Stimulated activated CD8-positive, alpha-beta memory T cell treated with anti-CD3 and anti-CD28 coated beads, Interleukin-4, amount 100 ng/mL, for 4 hours (primary cell): ENCODE results near the gene STOML1.
A peak's percentile ranks its signal among the peaks of the same experiment; 100 is the strongest.

Experiments used
- DNase-seq, 2 donors: peaks; one replicate each; pipeline ENCODE4 v3.0.0-alpha.2; 2020; ENCODE audit warnings: low read depth in 2 of 2, low spot score in 1 of 2

Gene STOML1, protein sequence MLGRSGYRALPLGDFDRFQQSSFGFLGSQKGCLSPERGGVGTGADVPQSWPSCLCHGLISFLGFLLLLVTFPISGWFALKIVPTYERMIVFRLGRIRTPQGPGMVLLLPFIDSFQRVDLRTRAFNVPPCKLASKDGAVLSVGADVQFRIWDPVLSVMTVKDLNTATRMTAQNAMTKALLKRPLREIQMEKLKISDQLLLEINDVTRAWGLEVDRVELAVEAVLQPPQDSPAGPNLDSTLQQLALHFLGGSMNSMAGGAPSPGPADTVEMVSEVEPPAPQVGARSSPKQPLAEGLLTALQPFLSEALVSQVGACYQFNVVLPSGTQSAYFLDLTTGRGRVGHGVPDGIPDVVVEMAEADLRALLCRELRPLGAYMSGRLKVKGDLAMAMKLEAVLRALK

DNA sequence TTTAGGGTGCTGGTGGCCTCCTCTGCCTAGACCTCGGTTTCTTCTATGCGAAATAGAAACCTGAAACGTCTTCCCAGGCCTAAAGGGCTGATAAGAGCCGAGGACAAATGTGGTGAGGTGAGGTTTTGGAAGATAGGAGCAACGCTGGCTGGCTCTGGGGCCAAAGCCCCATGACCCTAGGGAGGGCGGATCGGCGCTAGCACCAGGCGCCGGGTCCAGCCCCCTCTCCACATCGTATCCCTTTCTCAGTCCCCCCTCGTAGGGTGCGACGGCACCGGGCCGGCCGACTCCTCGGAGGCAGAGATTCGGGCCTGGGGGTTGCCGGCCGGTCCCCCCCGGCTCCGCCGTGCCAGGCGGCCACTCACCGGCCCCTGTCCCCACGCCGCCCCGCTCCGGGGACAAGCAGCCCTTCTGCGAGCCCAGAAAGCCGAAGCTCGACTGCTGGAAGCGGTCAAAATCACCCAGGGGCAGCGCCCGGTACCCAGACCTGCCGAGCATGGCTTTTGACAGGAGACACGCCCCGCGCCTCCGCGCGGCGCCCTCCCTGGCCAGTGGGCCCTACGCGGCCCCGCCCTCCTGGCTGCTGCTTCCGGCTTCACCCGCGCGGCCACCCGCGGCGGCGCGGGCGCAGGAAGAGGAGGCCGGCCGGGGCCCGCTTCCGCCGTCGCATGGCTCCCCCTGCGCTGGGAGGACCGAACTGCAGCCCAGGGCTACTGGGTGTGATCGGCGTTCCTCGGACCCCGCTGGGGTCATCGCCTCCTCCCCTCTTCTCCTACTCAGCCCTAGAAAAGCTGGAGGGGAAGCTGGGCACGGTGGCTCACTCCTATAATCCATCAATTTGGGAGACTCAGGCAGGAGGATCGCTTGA is at the start of gene STOML1:
Gene STOML1, minus strand, starts transcription at position 570 of the 868 bp plus-strand sequence. Its CDS starts 72 bp downstream, at position 498.
- DNase-seq: peak; percentile 85 to 92

DNA sequence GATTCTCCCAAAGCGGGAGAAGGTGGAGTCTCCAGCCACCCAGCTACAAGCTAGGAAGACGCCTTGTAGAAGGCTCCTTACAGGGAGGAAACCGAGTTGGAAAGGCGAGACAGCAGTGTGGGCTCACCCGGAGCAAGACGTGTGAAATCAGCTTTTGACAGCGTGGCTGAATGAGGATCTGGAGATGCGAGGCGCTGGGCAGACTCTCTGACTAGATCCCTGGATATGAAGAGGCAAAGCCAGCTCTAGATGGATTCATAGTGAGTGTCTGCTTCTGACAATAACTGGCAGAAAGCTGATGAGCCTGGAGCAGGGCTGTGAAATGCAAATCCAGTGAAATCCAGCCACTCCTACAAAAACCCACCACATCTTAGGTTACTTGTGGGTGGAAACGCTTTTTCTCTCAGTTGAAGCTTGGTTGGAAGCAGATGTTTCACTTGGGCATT is 49.2 kb upstream of the STOML1 start:
- no peak for DNase-seq

DNA sequence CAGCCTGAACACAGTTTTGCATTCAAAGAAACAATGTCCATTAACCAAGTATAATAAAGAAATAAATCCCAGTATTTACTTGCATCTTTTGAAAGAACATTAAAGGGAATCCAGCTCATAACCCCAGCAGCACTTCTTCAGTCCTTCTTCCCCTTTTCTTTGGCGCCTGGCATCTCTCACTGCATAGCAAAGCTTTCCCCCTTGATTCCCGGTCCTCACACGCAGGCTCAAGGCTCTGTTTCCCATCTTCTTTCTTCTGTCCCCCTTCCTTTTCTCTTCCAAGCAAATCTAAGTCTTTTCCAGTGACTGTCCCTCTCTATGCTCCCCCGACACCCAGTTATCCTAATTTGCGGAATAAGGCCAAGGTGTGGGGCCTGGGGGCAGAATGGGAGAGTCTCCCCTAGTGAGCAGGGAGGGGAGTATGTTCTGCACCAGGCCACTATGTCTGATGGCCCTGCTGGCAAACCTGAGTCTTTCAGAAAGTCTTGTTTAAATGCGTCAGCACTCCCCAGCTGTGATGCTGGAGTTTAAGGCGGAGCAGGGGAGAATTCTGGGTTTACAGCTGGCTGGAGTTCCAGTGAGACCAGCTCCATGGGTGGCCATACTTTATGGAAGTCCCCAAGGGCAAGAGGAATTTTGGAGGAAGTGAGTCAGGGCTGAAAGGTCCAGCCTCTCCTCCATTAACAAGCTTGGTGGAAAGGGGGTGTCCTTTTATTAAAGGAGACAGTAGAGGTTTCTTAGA is 48.2 kb upstream of the STOML1 start:
- no peak for DNase-seq

DNA sequence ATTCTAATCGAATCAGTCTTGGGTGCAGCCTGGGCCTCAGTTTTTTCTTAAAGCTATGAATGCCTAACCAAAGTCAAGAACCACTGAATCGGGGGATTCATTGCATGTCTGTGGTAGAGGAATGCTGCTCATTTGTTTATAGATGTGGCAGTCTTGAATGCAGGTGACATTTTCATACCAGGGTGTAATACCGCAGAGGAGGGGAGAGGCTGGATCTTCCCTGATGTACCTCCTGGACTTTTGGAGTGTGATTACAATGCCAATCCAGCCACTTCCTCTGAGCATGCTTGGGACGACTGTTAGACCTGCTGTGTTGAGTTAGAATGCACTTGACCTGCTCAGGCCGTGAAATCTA is 47.5 kb upstream of the STOML1 start:
- DNase-seq: no peak

DNA sequence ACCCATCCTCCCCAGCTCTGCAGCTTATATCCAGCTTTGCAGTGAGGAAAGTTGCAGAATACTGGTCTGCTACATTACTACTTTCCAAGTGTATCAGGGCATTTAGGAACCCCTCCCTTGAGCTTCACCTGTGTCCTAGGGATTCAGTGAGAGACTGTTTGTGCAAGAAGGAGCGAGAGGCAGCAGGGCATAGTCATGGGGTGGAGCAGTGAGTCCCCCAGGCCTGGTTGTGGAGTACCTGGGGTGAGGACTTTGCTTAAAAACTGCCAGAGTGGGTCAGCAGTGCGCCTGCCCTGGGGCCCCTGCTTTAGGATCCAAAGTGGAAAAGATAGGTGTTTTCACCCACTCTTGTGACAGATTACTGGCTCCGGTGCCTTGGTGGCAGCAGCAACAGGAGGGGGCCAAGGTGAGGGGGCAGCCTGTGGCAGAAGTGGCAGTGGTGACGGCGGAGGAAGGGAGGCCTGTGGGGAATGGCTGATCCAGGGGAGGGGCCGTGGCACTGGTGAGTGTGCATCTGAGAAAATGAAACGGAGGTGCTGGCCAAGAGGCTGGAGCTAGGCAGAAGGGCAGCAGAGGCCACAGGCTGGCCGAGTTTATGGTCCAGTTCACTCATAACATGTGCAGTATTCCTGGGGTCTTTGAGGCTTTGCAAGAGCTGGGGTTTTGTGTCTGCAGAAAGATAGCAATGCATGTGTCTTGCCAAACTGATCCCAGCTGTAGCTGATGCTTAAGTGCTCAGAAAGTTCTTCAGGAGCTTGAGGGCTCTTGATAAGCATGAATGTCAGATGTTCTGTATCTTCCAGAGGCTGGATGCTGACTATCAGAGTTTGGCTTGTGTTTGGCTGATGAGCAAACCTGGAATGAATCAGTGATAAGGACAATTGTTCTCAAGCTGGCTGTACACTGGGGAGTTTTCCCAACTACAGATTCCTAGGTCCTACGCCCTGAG is 46.9 kb upstream of the STOML1 start:
- no peak for DNase-seq

DNA sequence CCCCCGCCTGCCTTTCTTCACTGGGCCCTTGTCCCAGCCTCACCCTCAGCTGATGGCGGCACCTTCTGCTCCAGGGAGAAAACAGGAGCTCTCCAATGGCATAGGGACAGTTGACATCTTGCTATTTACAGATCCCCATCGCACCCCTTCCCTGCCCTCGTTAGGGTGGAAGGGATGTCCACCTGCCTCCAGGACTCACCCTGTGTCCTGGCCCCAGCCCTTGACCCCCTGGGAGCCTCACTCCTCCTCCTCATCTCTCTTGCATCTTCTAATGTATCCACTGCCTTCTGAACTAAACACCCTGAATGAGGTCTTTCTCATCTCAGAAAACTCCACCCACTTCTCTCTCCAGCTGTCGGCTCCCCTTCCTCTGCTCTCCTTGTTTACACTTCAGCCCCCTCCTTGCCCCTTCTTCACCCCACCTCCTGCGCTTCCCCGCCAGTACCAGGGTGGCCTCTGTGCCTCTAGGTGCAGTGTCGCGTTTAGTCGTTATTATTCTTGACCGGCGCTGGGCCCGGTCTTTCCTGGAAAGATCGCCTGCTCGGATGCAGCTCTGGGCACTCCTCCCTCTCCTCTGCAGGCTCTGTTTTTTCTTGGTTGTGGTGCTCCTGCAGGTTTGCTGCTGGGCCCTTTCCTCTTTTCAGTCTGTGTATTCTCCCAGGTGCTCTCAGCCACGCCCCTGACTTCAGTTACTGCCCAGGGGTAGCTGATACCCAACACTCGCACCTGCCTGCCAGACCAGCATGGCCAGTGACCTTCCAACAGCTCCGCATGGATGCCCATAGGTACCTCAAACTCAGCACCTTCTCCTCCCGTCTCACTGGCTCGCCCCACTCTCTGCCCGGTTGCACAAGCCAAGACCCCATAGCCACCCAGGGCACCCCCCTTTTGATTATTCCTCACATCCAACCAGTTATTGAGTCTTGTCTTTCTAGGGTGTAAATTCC is 45.3 kb upstream of the STOML1 start:
- no peak for DNase-seq

DNA sequence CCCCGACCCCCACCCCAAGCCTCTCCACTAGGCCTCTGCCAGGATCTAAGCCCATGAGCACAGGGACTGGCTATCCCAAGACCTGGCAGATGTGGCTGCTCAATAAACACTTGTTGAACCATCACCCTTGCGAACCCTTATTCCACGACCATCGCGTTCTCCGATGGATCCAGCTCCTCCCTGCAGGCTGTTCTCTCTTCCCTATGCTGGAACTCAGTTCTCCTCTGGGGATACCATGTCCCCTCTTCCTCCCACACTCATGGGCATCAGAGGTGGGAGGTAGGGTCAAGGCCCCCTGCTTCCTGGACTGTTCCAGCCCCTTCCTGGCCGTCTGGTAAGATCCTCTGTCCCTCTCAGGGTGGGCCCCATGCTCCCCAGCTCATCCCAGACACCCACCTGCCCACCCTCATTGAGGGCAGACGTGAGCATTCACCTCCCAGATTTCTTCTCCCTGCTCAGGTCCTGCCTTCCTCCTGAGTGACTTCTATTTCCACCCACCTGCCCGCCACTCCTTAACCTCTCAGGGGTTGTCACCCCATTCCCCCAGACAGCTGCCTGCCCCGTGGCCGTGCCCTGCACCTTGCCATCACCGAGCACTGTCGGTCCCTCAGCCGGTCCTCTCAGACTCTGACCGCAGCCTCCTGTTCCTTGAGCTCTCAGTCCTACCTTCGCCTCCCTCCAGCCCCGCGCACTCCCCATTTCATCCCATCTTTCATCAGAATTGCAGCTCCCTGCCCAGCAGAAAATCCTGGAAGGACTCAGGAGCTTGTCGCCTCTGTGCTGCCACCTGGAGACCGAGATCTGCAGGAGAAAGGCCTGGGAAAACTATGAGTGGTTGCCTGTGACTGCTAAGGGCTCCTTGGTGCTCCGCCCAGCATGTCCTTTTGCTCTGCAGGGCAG is 44.4 kb upstream of the STOML1 start:
- DNase-seq: no peak

DNA sequence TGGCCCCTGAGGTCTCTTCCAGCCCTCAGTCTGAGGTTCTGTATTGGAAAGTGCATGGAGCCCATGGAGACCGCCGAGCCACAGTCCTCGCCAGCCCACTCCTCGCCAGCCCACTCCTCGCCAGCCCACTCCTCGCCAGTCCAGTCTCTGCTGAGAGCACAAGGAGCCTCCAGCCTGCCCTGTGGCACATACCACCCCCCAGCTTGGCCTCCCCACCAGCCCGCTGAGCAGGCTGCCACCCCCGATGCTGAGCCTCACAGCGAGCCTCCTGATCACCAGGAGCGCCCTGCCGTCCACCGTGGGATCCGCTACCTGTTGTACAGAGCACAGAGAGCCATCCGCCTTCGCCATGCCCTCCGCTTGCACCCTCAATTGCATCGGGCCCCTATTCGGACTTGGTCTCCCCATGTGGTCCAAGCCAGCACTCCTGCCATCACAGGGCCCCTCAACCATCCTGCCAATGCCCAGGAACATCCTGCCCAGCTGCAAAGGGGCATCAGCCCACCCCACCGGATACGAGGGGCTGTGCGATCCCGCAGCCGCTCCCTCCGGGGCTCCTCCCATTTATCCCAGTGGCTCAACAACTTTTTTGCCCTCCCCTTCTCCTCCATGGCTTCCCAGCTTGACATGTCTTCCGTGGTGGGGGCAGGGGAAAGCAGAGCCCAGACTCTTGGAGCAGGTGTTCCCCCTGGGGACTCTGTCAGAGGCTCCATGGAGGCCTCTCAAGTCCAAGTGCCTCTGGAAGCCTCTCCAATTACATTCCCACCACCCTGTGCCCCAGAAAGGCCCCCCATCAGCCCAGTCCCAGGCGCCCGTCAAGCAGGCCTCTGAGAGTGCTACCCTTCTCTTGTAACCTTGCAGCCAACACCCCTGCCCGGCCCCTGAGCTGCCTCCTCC is 43.3 kb upstream of the STOML1 start:
- DNase-seq: no peak

DNA sequence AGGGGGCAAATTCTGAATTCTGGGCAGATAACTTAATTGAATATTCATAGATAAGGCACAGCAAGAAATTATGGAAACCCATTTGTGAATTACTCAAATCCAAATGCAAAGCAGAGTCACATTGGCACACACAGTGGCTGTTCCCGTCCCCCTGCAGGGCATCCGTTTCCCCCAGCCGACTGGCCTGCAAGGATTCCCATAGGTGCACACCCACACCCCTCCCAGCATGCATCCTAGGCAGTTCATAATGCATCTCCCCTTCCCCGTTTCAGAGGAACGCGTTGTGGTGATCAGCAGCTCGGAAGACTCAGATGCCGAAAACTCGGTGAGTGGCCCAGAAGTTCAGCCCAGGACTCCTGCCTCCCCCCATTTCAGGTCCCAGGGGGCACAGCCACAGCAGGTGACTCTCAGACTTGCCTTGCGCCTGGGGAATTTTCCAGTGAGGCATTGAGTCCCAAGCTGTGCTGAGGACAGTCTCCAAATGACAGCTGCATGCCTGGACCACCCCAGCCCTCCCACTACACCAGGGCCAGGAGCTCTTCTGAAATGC is 42.2 kb upstream of the STOML1 start:
- DNase-seq: no peak

DNA sequence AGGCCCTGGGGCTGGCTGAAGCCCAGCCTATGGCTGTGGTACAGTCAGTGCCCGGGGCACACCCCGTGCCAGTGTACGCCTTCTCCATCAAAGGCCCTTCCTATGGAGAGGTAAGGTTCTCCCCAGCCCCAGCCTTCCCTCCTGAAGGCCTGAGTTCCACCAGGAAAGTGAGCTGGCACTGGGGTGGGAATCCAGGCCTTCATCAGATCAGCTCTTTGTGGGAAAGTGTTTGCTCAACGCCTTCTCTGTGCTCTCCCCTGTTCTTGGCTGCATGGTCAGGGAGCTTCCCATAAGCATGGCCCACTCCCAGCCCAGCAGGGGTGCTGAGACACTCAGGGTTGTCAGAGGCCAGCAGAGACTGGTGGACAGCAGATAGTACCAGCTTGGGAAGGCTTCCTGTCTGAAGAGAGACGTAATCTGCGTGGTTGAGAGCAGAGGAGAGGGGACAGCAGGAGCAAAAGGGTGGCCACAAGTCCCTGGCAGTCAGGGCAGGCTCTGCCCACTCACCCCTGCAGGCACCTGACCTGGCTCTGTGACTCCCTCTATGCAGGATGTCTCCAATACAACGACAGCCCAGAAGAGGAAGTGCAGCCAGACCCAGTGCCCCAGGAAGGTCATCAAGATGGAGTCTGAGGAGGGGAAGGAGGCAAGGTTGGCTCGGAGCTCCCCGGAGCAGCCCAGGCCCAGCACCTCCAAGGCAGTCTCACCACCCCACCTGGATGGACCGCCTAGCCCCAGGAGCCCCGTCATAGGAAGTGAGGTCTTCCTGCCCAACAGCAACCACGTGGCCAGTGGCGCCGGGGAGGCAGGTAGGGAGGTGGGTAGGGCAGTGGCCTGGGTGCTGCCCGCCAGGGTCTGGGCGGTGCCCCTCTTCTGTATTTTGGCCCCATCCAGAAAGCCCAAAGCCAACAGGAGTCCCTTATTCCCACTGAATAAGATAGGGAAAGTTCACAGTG is 40.8 kb upstream of the STOML1 start:
- DNase-seq: no peak

DNA sequence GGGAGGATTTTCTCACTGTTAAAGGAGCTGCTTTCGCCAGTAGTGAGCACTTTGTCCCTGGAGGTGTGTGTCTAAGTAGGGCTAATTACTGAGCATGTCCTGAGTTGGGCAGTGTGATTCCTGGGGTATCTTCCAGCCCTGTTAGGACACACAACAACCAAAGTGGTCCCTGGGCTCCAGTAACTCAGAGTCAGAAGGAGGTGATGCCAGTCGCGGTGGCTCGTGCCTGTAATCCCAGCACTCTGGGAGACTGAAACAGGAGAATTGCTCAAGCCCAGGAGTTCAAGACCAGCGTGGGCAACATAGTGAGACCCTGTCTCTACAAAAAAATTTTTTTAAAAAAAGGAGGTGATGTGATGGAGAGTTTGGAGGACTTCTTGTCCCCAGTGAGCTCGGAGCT is 40.0 kb upstream of the STOML1 start:
- no peak for DNase-seq

DNA sequence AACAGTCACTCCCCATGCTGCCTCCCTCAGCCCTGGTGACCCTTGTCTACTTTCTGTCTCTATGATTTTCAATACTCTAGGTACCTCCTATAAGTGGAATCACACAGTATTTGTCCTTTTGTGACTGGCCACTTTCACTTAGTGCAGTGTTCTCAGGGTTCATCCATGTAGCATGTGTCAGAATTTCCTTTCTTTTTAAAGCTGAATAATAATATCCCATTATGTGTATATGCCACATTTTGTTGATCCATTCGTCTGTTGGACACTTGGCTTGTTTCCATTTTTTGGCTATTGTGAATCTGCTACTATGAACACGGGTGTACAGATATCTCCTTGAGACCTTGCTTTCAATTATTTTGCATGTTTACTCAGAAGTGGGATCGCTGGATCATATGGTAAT is 36.6 kb upstream of the STOML1 start:
- no peak for DNase-seq

DNA sequence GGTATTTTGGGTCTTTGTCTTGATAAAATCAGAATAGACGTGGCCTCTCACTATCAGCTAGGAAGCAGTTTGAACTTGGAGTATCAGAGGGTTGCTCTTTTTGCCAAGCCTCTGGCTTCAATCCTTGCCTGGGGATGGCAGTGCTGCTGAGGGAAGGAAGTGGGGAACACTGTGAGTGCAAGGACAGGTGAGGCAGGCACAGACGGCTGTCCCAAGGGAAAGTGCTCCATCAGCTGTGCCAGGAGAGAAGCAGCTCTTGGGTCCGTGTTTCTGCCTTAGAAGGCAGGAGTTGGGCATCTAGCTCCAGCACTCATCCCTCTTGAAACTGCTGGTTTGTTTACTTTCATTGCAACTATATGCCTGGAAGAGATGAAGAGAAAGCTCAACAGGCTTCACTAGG is 35.6 kb upstream of the STOML1 start:
- no peak for DNase-seq

DNA sequence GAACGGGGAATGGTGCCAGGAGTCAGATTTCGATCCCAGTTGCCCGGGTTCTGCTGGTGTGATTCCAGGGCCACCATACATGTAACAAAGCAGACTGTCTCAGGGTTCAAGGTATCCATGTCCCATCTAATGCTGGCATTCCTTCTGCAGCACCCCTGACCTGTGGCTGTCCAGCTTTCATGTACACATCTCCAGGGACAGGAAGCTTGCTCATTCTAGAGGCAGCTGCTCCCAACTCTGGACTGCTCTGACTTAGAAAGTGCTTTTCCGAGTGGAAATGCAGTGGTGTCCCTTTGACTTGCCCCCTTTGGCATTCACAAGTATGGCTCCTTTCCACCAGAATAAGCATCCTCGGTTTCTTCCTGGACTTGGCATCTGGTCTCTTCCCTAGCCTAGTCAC is 33.3 kb upstream of the STOML1 start:
- no peak for DNase-seq

DNA sequence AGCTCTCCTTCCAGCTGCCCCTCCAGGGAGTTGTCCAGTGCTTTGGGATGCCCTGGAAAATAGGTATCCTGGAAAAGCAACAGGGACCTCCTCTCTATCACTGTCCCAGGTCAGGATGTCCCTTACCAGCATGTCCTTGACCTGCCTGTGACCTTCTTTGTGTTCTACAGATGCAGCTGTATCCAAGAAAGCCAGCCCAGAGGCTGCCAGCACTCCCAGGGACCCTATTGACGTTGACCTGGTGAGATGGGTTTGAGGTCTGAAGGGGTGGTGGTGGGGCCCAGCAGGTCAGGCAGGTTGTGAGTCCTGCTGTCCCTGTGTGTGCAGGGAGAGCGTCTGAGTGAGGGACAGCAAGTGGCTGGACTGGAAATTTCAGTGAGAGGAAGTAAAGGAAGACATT is 32.6 kb upstream of the STOML1 start:
- no peak for DNase-seq
